Measurements from ENCODE around the gene FAAP100.
A peak's percentile ranks its signal among the peaks of the same experiment; 100 is the strongest.

The FAAP100 gene

GRCh38 chr17:81558941-81559806, 7.0 kb upstream of the FAAP100 start:
- Histone ChIP-seq H3K27me3 (ENCODE audit: insufficient read depth, low read length) (no peaks in the 10 kb centered on the region), H3K4me3 (ENCODE audit: low read length) (no peak overlapping the region), H3K36me3 (ENCODE audit: insufficient read depth, low read depth, low read length) (peaks cover 61% of the 10 kb centered on the region), H3K27ac (ENCODE audit: low read length) (no peak overlapping the region), H3K9me3 (ENCODE audit: insufficient read depth, low read depth, low read length) (no peaks in the 10 kb centered on the region), H3K9ac (ENCODE audit: low read depth, low read length) (no peak overlapping the region), H3K4me1 (ENCODE audit: insufficient read depth, low read length) (no peaks in the 10 kb centered on the region)

- no peak overlapping the region for H3K27ac ChIP-seq (ENCODE audit: low read length)
- H3K9me3 ChIP-seq (ENCODE audit: insufficient read depth, low read depth, low read length), result no peaks in the 10 kb centered on the region
- H3K36me3 ChIP-seq (ENCODE audit: insufficient read depth, low read depth, low read length), result peaks cover 51% of the 10 kb centered on the region
- peaks cover 6% of the 10 kb centered on the region; the same call in 1 of the 2 replicates for H3K4me1 ChIP-seq (ENCODE audit: insufficient read depth, low read length)
- H3K27me3 ChIP-seq (ENCODE audit: insufficient read depth, low read length), result no peaks in the 10 kb centered on the region
- no peak overlapping the region for H3K4me3 ChIP-seq (ENCODE audit: low read length)
- no peak overlapping the region for H3K9ac ChIP-seq (ENCODE audit: low read depth, low read length)
Observed at GRCh38 chr17:81558115-81558468, 5.9 kb upstream of the FAAP100 start.

- Histone ChIP-seq H3K4me3 (ENCODE audit: low read length) (no peak overlapping the region), H3K27ac (ENCODE audit: low read length) (no peak overlapping the region), H3K4me1 (ENCODE audit: insufficient read depth, low read length) (peaks cover 6% of the 10 kb centered on the region; the same call in 1 of the 2 replicates), H3K36me3 (ENCODE audit: insufficient read depth, low read depth, low read length) (peaks cover 46% of the 10 kb centered on the region), H3K9me3 (ENCODE audit: insufficient read depth, low read depth, low read length) (no peaks in the 10 kb centered on the region), H3K9ac (ENCODE audit: low read depth, low read length) (no peak overlapping the region), H3K27me3 (ENCODE audit: insufficient read depth, low read length) (no peaks in the 10 kb centered on the region)
Observed at GRCh38 chr17:81557276-81558114, 5.3 kb upstream of the FAAP100 start.

- Histone ChIP-seq H3K27ac (ENCODE audit: low read length) (no peak overlapping the region), H3K27me3 (ENCODE audit: insufficient read depth, low read length) (no peaks in the 10 kb centered on the region), H3K4me1 (ENCODE audit: insufficient read depth, low read length) (peaks cover 6% of the 10 kb centered on the region; the same call in 1 of the 2 replicates), H3K36me3 (ENCODE audit: insufficient read depth, low read depth, low read length) (peaks cover 42% of the 10 kb centered on the region), H3K9me3 (ENCODE audit: insufficient read depth, low read depth, low read length) (no peaks in the 10 kb centered on the region), H3K9ac (ENCODE audit: low read depth, low read length) (no peak overlapping the region), H3K4me3 (ENCODE audit: low read length) (no peak overlapping the region)
Observed at GRCh38 chr17:81556863-81557262, 4.7 kb upstream of the FAAP100 start.

GRCh38 chr17:81556175-81556691, 4.1 kb upstream of the FAAP100 start:
- no peaks in the 10 kb centered on the region for H3K9me3 ChIP-seq (ENCODE audit: insufficient read depth, low read depth, low read length)
- H3K36me3 ChIP-seq (ENCODE audit: insufficient read depth, low read depth, low read length), result peaks cover 35% of the 10 kb centered on the region
- no peak overlapping the region for H3K9ac ChIP-seq (ENCODE audit: low read depth, low read length)
- peaks cover 6% of the 10 kb centered on the region; the same call in 1 of the 2 replicates for H3K4me1 ChIP-seq (ENCODE audit: insufficient read depth, low read length)
- no peaks in the 10 kb centered on the region for H3K27me3 ChIP-seq (ENCODE audit: insufficient read depth, low read length)
- no peak overlapping the region for H3K27ac ChIP-seq (ENCODE audit: low read length)
- no peak overlapping the region for H3K4me3 ChIP-seq (ENCODE audit: low read length)

GRCh38 chr17:81553616-81554181, 1.5 kb upstream of the FAAP100 start:
- Histone ChIP-seq H3K9me3 (ENCODE audit: insufficient read depth, low read depth, low read length) (no peaks in the 10 kb centered on the region), H3K4me3 (ENCODE audit: low read length) (peak overlapping the region; percentile 86), H3K9ac (ENCODE audit: low read depth, low read length) (peak overlapping the region; percentile 84; the same call in 1 of the 2 replicates), H3K27ac (ENCODE audit: low read length) (peak overlapping the region; percentile 46), H3K4me1 (ENCODE audit: insufficient read depth, low read length) (peaks cover 6% of the 10 kb centered on the region; the same call in 1 of the 2 replicates), H3K27me3 (ENCODE audit: insufficient read depth, low read length) (no peaks in the 10 kb centered on the region), H3K36me3 (ENCODE audit: insufficient read depth, low read depth, low read length) (peaks cover 32% of the 10 kb centered on the region)

GRCh38 chr17:81553018-81553615, 964 bp upstream of the FAAP100 start:
- Histone ChIP-seq H3K27ac (ENCODE audit: low read length) (peak overlapping the region; percentile 55), H3K9ac (ENCODE audit: low read depth, low read length) (peak overlapping the region; percentile 84; the same call in 1 of the 2 replicates), H3K4me1 (ENCODE audit: insufficient read depth, low read length) (peaks cover 6% of the 10 kb centered on the region; the same call in 1 of the 2 replicates), H3K9me3 (ENCODE audit: insufficient read depth, low read depth, low read length) (no peaks in the 10 kb centered on the region), H3K27me3 (ENCODE audit: insufficient read depth, low read length) (no peaks in the 10 kb centered on the region), H3K36me3 (ENCODE audit: insufficient read depth, low read depth, low read length) (peaks cover 30% of the 10 kb centered on the region), H3K4me3 (ENCODE audit: low read length) (peak overlapping the region; percentile 86)

GRCh38 chr17:81551458-81552243, 502 bp downstream of the FAAP100 start:
- Histone ChIP-seq H3K27ac (ENCODE audit: low read length) (no peak overlapping the region), H3K9ac (ENCODE audit: low read depth, low read length) (peak overlapping the region; percentile 79), H3K4me3 (ENCODE audit: low read length) (peak overlapping the region; percentile 86), H3K36me3 (ENCODE audit: insufficient read depth, low read depth, low read length) (peaks cover 40% of the 10 kb centered on the region), H3K27me3 (ENCODE audit: insufficient read depth, low read length) (no peaks in the 10 kb centered on the region), H3K9me3 (ENCODE audit: insufficient read depth, low read depth, low read length) (no peaks in the 10 kb centered on the region), H3K4me1 (ENCODE audit: insufficient read depth, low read length) (peaks cover 6% of the 10 kb centered on the region; the same call in 1 of the 2 replicates)

- no peak overlapping the region for H3K27ac ChIP-seq (ENCODE audit: low read length)
Observed at GRCh38 chr17:81550830-81551457, 1.2 kb downstream of the FAAP100 start.

GRCh38 chr17:81550285-81550684, 1.9 kb downstream of the FAAP100 start:
- Histone ChIP-seq H3K9me3 (ENCODE audit: insufficient read depth, low read depth, low read length) (no peaks in the 10 kb centered on the region), H3K27me3 (ENCODE audit: insufficient read depth, low read length) (no peaks in the 10 kb centered on the region), H3K36me3 (ENCODE audit: insufficient read depth, low read depth, low read length) (peaks cover 49% of the 10 kb centered on the region), H3K27ac (ENCODE audit: low read length) (no peak overlapping the region), H3K9ac (ENCODE audit: low read depth, low read length) (no peak overlapping the region), H3K4me1 (ENCODE audit: insufficient read depth, low read length) (peaks cover 6% of the 10 kb centered on the region; the same call in 1 of the 2 replicates), H3K4me3 (ENCODE audit: low read length) (no peak overlapping the region)

More at GRCh38 chr17:81550830-81551457, 1.2 kb downstream of the FAAP100 start:
- Histone ChIP-seq H3K4me1 (ENCODE audit: insufficient read depth, low read length) (peaks cover 6% of the 10 kb centered on the region; the same call in 1 of the 2 replicates), H3K27me3 (ENCODE audit: insufficient read depth, low read length) (no peaks in the 10 kb centered on the region), H3K4me3 (ENCODE audit: low read length) (peak overlapping the region; percentile 86), H3K9ac (ENCODE audit: low read depth, low read length) (peak overlapping the region; percentile 79; the same call in 1 of the 2 replicates), H3K36me3 (ENCODE audit: insufficient read depth, low read depth, low read length) (peaks cover 42% of the 10 kb centered on the region), H3K9me3 (ENCODE audit: insufficient read depth, low read depth, low read length) (no peaks in the 10 kb centered on the region)
